ENCODE measurements around the gene SNX22.

SNX22 gene

GRCh38 chr15:64137226-64137833 is 14.2 kb upstream of the SNX22 start:
- Histone ChIP-seq H3K36me3 (replicated peaks; ENCODE audit: low read depth, low read length) (peaks cover 47% of the 10 kb centered on the region), H3K9ac (ENCODE audit: low read length) (no peak overlapping the region)
- TF ChIP-seq EZH2phosphoT487 (IDR thresholded peaks at IDR 0.05; ENCODE audit: low read depth) = no peak
- TF ChIP-seq CTCF (IDR thresholded peaks at IDR 0.05; ENCODE audit: low read depth, low read length) = peak; percentile 18; the same call in 1 of the 2 replicates

GRCh38 chr15:64138331-64138941 is 13.1 kb upstream of the SNX22 start:
- Histone ChIP-seq H3K36me3 (replicated peaks; ENCODE audit: low read depth, low read length) (peaks cover 40% of the 10 kb centered on the region), H3K27me3 (ENCODE audit: low read depth, low read length) (no peaks in the 10 kb centered on the region), H3K27ac (ENCODE audit: low read length) (no peak overlapping the region), H3K4me1 (ENCODE audit: low read length) (peaks cover 8% of the 10 kb centered on the region), H3K9me3 (ENCODE audit: insufficient read depth, low read length) (no peaks in the 10 kb centered on the region), H3K79me2 (ENCODE audit: low read length) (no peaks in the 10 kb centered on the region), H4K20me1 (ENCODE audit: insufficient read depth, low read length) (peaks cover 5% of the 10 kb centered on the region; the same call in 1 of the 2 replicates), H3K9ac (ENCODE audit: low read length) (no peak overlapping the region), H2AFZ (ENCODE audit: low read depth, low read length) (no peak overlapping the region), H3K4me3 (ENCODE audit: low read length) (no peak overlapping the region), H3K4me2 (ENCODE audit: low read length) (no peak overlapping the region)
- TF ChIP-seq CTCF (IDR thresholded peaks at IDR 0.05; ENCODE audit: low read depth, low read length) = no peak
- no peak for TF ChIP-seq EZH2phosphoT487 (IDR thresholded peaks at IDR 0.05; ENCODE audit: low read depth)

More at GRCh38 chr15:64137226-64137833, 14.2 kb upstream of the SNX22 start:
- no peak overlapping the region for H3K4me3 ChIP-seq (ENCODE audit: low read length)
- no peak overlapping the region for H2AFZ ChIP-seq (ENCODE audit: low read depth, low read length)
- H3K27ac ChIP-seq (ENCODE audit: low read length) = no peak overlapping the region
- no peaks in the 10 kb centered on the region for H3K4me1 ChIP-seq (ENCODE audit: low read length)
- H3K79me2 ChIP-seq (ENCODE audit: low read length) = no peaks in the 10 kb centered on the region
- no peaks in the 10 kb centered on the region for H3K9me3 ChIP-seq (ENCODE audit: insufficient read depth, low read length)
- H3K4me2 ChIP-seq (ENCODE audit: low read length) = no peak overlapping the region
- H3K27me3 ChIP-seq (ENCODE audit: low read depth, low read length) = no peaks in the 10 kb centered on the region
- H4K20me1 ChIP-seq (ENCODE audit: insufficient read depth, low read length) = peaks cover 5% of the 10 kb centered on the region; the same call in 1 of the 2 replicates

GRCh38 chr15:64141798-64142512 is 9.6 kb upstream of the SNX22 start:
- Histone ChIP-seq H3K79me2 (ENCODE audit: low read length) (no peaks in the 10 kb centered on the region), H4K20me1 (ENCODE audit: insufficient read depth, low read length) (peaks cover 5% of the 10 kb centered on the region; the same call in 1 of the 2 replicates), H3K9ac (ENCODE audit: low read length) (no peak overlapping the region), H3K9me3 (ENCODE audit: insufficient read depth, low read length) (no peaks in the 10 kb centered on the region), H3K27ac (ENCODE audit: low read length) (no peak overlapping the region), H3K27me3 (ENCODE audit: low read depth, low read length) (no peaks in the 10 kb centered on the region), H3K4me2 (ENCODE audit: low read length) (no peak overlapping the region), H2AFZ (ENCODE audit: low read depth, low read length) (no peak overlapping the region), H3K36me3 (replicated peaks; ENCODE audit: low read depth, low read length) (peaks cover 26% of the 10 kb centered on the region), H3K4me3 (ENCODE audit: low read length) (no peak overlapping the region), H3K4me1 (ENCODE audit: low read length) (peaks cover 34% of the 10 kb centered on the region)
- TF ChIP-seq CTCF (IDR thresholded peaks at IDR 0.05; ENCODE audit: low read depth, low read length) (no peak), EZH2phosphoT487 (IDR thresholded peaks at IDR 0.05; ENCODE audit: low read depth) (no peak)

- Histone ChIP-seq H3K4me3 (ENCODE audit: low read length) (no peak overlapping the region), H2AFZ (ENCODE audit: low read depth, low read length) (no peak overlapping the region), H3K27me3 (ENCODE audit: low read depth, low read length) (no peaks in the 10 kb centered on the region), H3K4me1 (ENCODE audit: low read length) (peaks cover 34% of the 10 kb centered on the region), H3K79me2 (ENCODE audit: low read length) (no peaks in the 10 kb centered on the region), H3K9ac (ENCODE audit: low read length) (no peak overlapping the region), H3K4me2 (ENCODE audit: low read length) (peak overlapping the region; percentile 76), H4K20me1 (ENCODE audit: insufficient read depth, low read length) (peaks cover 5% of the 10 kb centered on the region; the same call in 1 of the 2 replicates), H3K9me3 (ENCODE audit: insufficient read depth, low read length) (no peaks in the 10 kb centered on the region), H3K27ac (ENCODE audit: low read length) (peak overlapping the region; percentile 95), H3K36me3 (replicated peaks; ENCODE audit: low read depth, low read length) (peaks cover 15% of the 10 kb centered on the region)
- TF ChIP-seq EZH2phosphoT487 (IDR thresholded peaks at IDR 0.05; ENCODE audit: low read depth) = no peak
- TF ChIP-seq CTCF (IDR thresholded peaks at IDR 0.05; ENCODE audit: low read depth, low read length) = peak; percentile 14; the same call in 1 of the 2 replicates
Observed at GRCh38 chr15:64143276-64143675, 8.3 kb upstream of the SNX22 start.
